T-helper 2 cell (primary cell): ENCODE results near the gene KCNIP1.
A peak's percentile ranks its signal among the peaks of the same experiment; 100 is the strongest.
"Not testable (repeated sequence)": the region's sequence is repeated elsewhere in the genome, so short reads cannot be mapped to it uniquely, and the experiment has no call there.

Experiments used
- DNase-seq, 5 experiments: peaks; one replicate each; pipeline versions ENCODE4 v3.0.0 to v3.0.0-alpha.2; 2012 to 2022

KCNIP1 gene

GRCh38 chr5:170731052-170731451, 227.2 kb downstream of the KCNIP1 start:
- peak in 1 of 5 experiments; percentile 23 for DNase-seq

- no peak for DNase-seq
These were observed 228.9 kb downstream of the KCNIP1 start for GRCh38 chr5:170732685-170733084.

GRCh38 chr5:170736966-170737365, 233.1 kb downstream of the KCNIP1 start:
- no peak for DNase-seq

GRCh38 chr5:170737591-170737990, 233.8 kb downstream of the KCNIP1 start:
- DNase-seq: no peak

- DNase-seq: no peak
These were observed 235.0 kb downstream of the KCNIP1 start for GRCh38 chr5:170738840-170739239.

- no peak for DNase-seq
These were observed 235.6 kb downstream of the KCNIP1 start for GRCh38 chr5:170739446-170739845.

- no peak for DNase-seq
These were observed 236.9 kb downstream of the KCNIP1 start for GRCh38 chr5:170740551-170741205.

- DNase-seq: no peak
These were observed 238.0 kb downstream of the KCNIP1 start for GRCh38 chr5:170741801-170742200.

- no peak for DNase-seq
These were observed 240.0 kb downstream of the KCNIP1 start for GRCh38 chr5:170743876-170744212.

GRCh38 chr5:170745481-170746071, 241.8 kb downstream of the KCNIP1 start:
- no peak for DNase-seq

- DNase-seq: no peak
These were observed 242.5 kb downstream of the KCNIP1 start for GRCh38 chr5:170746075-170746960.

GRCh38 chr5:170746961-170747340, 243.1 kb downstream of the KCNIP1 start:
- DNase-seq: no peak

- no peak for DNase-seq
These were observed 243.5 kb downstream of the KCNIP1 start for GRCh38 chr5:170747357-170747756.

- DNase-seq: no peak
These were observed 244.0 kb downstream of the KCNIP1 start for GRCh38 chr5:170747851-170748250.

GRCh38 chr5:170748951-170749471, 245.2 kb downstream of the KCNIP1 start:
- no peak for DNase-seq

- DNase-seq: no peak
These were observed 246.2 kb downstream of the KCNIP1 start for GRCh38 chr5:170749911-170750431.

- DNase-seq: no peak
These were observed 247.0 kb downstream of the KCNIP1 start for GRCh38 chr5:170750791-170751190.

- DNase-seq: no peak
These were observed 247.8 kb downstream of the KCNIP1 start for GRCh38 chr5:170751631-170752030.

- DNase-seq: no peak
These were observed 248.7 kb downstream of the KCNIP1 start for GRCh38 chr5:170752257-170753215.

GRCh38 chr5:170753311-170753710, 249.5 kb downstream of the KCNIP1 start:
- no peak for DNase-seq

- DNase-seq: not testable (repeated sequence)
These were observed 250.7 kb downstream of the KCNIP1 start for GRCh38 chr5:170754508-170754907.
